GM12892 (cell line): ENCODE results near the gene UBE2L5.

ENCODE experiments used
- POLR2A ChIP-seq: IDR thresholded peaks from 2 replicates; pipeline ENCODE4 v1.6.1; 2011; ENCODE audit warnings: low read depth, low read length, control low read depth
- POLR2AphosphoS5 ChIP-seq: IDR thresholded peaks from 2 replicates; pipeline ENCODE4 v1.6.1; 2011; ENCODE audit warnings: low read depth, low read length, control low read depth
- TAF1 ChIP-seq: IDR thresholded peaks from 2 replicates; pipeline ENCODE4 v1.6.1; 2011; ENCODE audit warnings: low read depth, mild to moderate bottlenecking, control low read depth, low read length, borderline replicate concordance

- TF ChIP-seq POLR2AphosphoS5 (no peak), POLR2A (no peak), TAF1 (no peak)
Observed at GRCh38 chr13:30437177-30437576, 14.9 kb downstream of the UBE2L5 start.
